ENCODE measurements around the gene TNFRSF6B. TPM values are rescaled to one million over a fixed set of nuclear protein-coding genes. Genes with fewer than 3 reads are reported as not detected.
A peak's percentile ranks its signal among the peaks of the same experiment; 100 is the strongest.
"Not testable (repeated sequence)": the region's sequence is repeated elsewhere in the genome, so short reads cannot be mapped to it uniquely, and the experiment has no call there.

The TNFRSF6B gene, protein sequence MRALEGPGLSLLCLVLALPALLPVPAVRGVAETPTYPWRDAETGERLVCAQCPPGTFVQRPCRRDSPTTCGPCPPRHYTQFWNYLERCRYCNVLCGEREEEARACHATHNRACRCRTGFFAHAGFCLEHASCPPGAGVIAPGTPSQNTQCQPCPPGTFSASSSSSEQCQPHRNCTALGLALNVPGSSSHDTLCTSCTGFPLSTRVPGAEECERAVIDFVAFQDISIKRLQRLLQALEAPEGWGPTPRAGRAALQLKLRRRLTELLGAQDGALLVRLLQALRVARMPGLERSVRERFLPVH
- total RNA-seq (10 to 100 TPM in 1 of 2 donors, 1 to 10 TPM in 1; 1.6 to 19.8 TPM), polyA plus RNA-seq (100 to 1,000 TPM in 1 of 2 donors, 10 to 100 TPM in 1; 45.5 to 195 TPM)
- long read RNA-seq, donor 1, partial matches to known transcripts: 0 of 2 reads
- long read RNA-seq, donor 1, other reads (novel, unspliced or antisense): 0 of 2 reads
- long read RNA-seq, donor 2: 0 reads
- long read RNA-seq, donor 3: 0 reads
- long read RNA-seq, donor 4: 0 reads
- long read RNA-seq, donor 5, partial matches to known transcripts: 0 of 2 reads
- long read RNA-seq, donor 5, other reads (novel, unspliced or antisense): 0 of 2 reads

DNA sequence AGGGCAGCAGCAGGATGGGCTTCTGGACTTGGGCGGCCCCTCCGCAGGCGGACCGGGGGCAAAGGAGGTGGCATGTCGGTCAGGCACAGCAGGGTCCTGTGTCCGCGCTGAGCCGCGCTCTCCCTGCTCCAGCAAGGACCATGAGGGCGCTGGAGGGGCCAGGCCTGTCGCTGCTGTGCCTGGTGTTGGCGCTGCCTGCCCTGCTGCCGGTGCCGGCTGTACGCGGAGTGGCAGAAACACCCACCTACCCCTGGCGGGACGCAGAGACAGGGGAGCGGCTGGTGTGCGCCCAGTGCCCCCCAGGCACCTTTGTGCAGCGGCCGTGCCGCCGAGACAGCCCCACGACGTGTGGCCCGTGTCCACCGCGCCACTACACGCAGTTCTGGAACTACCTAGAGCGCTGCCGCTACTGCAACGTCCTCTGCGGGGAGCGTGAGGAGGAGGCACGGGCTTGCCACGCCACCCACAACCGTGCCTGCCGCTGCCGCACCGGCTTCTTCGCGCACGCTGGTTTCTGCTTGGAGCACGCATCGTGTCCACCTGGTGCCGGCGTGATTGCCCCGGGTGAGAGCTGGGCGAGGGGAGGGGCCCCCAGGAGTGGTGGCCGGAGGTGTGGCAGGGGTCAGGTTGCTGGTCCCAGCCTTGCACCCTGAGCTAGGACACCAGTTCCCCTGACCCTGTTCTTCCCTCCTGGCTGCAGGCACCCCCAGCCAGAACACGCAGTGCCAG is at the start of gene TNFRSF6B:
TNFRSF6B (plus strand) TSS at position 25 of the 729 bp plus-strand sequence; CDS start at position 141, 116 bp downstream.
- DNase-seq (no peak), ATAC-seq (ENCODE audit: insufficient read depth, low FRiP score) (no peak)
- Histone ChIP-seq H3K4me3 (peak within 1 kb of the TSS; percentile 58), H3K36me3 (ENCODE audit: control insufficient read depth in 4 of 4, insufficient read depth in 4 of 4, low read length in 4 of 4) (peaks cover 0 to 32% (median 5%) of the 10 kb centered on the region in 4 donors), H3K9ac (ENCODE audit: insufficient read depth in 1 of 2, low read length in 2 of 2) (no peak within 1 kb of the TSS), H3K27me3 (ENCODE audit: control insufficient read depth in 3 of 3, insufficient read depth in 3 of 3, low read length in 2 of 3) (no peaks in the 10 kb centered on the region), H3K4me1 (ENCODE audit: control insufficient read depth in 5 of 5, insufficient read depth in 5 of 5, low read length in 5 of 5) (peaks cover 0 to 29% (median 0%) of the 10 kb centered on the region in 5 donors), H3K9me3 (ENCODE audit: control insufficient read depth in 4 of 4, insufficient read depth in 3 of 4, low read length in 3 of 4) (no peaks in the 10 kb centered on the region), H3K27ac (ENCODE audit: low read depth in 1 of 2, low read length in 1 of 2) (peak within 1 kb of the TSS; percentile 39 to 77)
- 15% methylated on average over 47 to 52 of the region's 52 CpGs for WGBS, 2 donors
- TF ChIP-seq, protein P1, sequence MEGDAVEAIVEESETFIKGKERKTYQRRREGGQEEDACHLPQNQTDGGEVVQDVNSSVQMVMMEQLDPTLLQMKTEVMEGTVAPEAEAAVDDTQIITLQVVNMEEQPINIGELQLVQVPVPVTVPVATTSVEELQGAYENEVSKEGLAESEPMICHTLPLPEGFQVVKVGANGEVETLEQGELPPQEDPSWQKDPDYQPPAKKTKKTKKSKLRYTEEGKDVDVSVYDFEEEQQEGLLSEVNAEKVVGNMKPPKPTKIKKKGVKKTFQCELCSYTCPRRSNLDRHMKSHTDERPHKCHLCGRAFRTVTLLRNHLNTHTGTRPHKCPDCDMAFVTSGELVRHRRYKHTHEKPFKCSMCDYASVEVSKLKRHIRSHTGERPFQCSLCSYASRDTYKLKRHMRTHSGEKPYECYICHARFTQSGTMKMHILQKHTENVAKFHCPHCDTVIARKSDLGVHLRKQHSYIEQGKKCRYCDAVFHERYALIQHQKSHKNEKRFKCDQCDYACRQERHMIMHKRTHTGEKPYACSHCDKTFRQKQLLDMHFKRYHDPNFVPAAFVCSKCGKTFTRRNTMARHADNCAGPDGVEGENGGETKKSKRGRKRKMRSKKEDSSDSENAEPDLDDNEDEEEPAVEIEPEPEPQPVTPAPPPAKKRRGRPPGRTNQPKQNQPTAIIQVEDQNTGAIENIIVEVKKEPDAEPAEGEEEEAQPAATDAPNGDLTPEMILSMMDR (IDR thresholded peaks at IDR 0.05; ENCODE audit: control extremely low read depth, extremely low read depth): no peak

DNA sequence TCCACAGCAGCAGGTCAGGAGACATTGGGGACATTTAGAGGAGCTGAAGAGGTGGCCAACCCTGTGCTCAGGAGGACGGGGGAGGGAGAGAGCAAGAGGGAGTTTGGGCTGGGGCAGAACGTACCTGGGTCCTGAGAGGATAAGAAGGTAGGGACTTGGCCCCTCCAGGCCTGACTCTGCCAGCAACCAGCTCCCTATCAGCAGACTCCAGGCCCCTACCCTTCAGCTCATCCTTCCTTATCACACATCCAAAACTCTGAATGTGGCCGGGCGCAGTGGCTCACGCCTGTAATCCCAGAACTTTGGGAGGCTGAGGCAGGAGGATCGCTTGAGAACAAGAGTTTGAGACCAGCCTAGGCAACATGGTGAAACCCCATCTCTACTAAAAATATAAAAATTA is 48.3 kb upstream of the TNFRSF6B start:
- ATAC-seq (ENCODE audit: insufficient read depth, low FRiP score): no peak

DNA sequence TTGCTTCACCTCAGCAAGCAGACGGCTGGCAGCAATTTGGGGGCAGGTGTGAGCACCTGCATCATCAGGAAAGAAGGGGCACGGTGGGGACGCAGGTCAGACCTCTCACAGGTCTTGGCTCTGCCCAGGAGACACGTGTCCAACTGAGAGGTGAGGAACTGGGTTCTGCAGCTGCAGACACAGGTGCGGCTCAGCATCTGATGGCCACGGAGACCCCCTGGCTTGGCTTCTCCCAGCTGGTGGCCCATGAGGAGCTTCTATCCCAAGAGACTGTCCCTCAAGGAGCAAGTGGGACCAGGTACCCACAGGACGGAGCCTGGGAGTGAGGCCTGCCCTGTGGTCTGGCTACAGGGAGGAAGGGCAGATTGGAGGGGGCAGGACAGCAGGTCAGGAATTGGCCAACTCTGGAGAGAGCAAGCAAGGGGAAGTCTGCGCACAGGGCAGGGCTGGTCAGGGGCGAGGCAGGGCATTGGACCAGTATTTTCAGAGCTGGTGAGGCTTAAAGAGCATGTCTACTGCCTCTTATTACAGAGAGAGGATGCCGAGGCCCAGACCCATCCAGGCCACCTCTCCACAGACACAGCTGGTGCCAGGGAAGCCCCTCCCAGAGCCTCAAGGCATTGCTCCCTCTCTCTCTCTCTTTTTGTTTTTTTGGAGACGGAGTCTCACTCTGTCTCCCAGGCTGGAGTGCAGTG is 47.4 kb upstream of the TNFRSF6B start:
- H3K4me1 ChIP-seq (ENCODE audit: control insufficient read depth in 5 of 5, insufficient read depth in 5 of 5, low read length in 5 of 5): peaks cover 0 to 19% (median 8%) of the 10 kb centered on the region in 5 donors
- no peaks in the 10 kb centered on the region for H3K27me3 ChIP-seq (ENCODE audit: control insufficient read depth in 3 of 3, insufficient read depth in 3 of 3, low read length in 2 of 3)
- WGBS, 2 donors: 84 to 85% methylated on average over 11 of the region's 11 CpGs
- no peak for DNase-seq
- H3K27ac ChIP-seq (ENCODE audit: low read depth in 1 of 2, low read length in 1 of 2): no peak overlapping the region
- H3K4me3 ChIP-seq: no peak overlapping the region
- TF ChIP-seq, protein P1 (IDR thresholded peaks at IDR 0.05; ENCODE audit: control extremely low read depth, extremely low read depth): no peak
- H3K9ac ChIP-seq (ENCODE audit: insufficient read depth in 1 of 2, low read length in 2 of 2): no peak overlapping the region
- H3K36me3 ChIP-seq (ENCODE audit: control insufficient read depth in 4 of 4, insufficient read depth in 4 of 4, low read length in 4 of 4): no peaks in the 10 kb centered on the region
- ATAC-seq (ENCODE audit: insufficient read depth, low FRiP score): no peak
- H3K9me3 ChIP-seq (ENCODE audit: control insufficient read depth in 4 of 4, insufficient read depth in 3 of 4, low read length in 3 of 4): no peaks in the 10 kb centered on the region

More for the DNA sequence above, 48.3 kb upstream of the TNFRSF6B start:
- no peak overlapping the region for H3K9ac ChIP-seq (ENCODE audit: insufficient read depth in 1 of 2, low read length in 2 of 2)
- H3K27me3 ChIP-seq (ENCODE audit: control insufficient read depth in 3 of 3, insufficient read depth in 3 of 3, low read length in 2 of 3): no peaks in the 10 kb centered on the region
- H3K4me1 ChIP-seq (ENCODE audit: control insufficient read depth in 5 of 5, insufficient read depth in 5 of 5, low read length in 5 of 5): peaks cover 0 to 13% (median 5%) of the 10 kb centered on the region in 5 donors
- no peaks in the 10 kb centered on the region for H3K9me3 ChIP-seq (ENCODE audit: control insufficient read depth in 4 of 4, insufficient read depth in 3 of 4, low read length in 3 of 4)
- TF ChIP-seq, protein P1 (IDR thresholded peaks at IDR 0.05; ENCODE audit: control extremely low read depth, extremely low read depth): no peak
- DNase-seq: no peak
- no peak overlapping the region for H3K27ac ChIP-seq (ENCODE audit: low read depth in 1 of 2, low read length in 1 of 2)
- 91 to 94% methylated on average over 6 of the region's 6 CpGs for WGBS, 2 donors
- peaks cover 0 to 4% (median 0%) of the 10 kb centered on the region in 4 donors for H3K36me3 ChIP-seq (ENCODE audit: control insufficient read depth in 4 of 4, insufficient read depth in 4 of 4, low read length in 4 of 4)
- no peak overlapping the region for H3K4me3 ChIP-seq

DNA sequence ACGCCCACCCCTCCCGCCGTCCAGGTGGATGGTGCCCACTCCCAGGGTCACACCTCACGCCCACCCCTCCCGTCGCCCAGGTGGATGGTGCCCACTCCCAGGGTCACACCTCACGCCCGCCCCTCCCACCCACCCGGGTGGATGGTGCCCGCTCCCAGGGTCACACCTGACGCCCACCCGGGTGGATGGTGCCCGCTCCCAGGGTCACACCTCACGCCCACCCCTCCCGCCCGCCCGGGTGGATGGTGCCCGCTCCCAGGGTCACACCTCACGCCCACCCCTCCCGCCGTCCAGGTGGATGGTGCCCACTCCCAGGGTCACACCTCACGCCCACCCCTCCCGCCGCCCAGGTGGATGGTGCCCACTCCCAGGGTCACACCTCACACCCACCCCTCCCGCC is 46.0 kb upstream of the TNFRSF6B start:
- H3K9ac ChIP-seq (ENCODE audit: insufficient read depth in 1 of 2, low read length in 2 of 2); H3K27me3 ChIP-seq (ENCODE audit: control insufficient read depth in 3 of 3, insufficient read depth in 3 of 3, low read length in 2 of 3); DNase-seq; H3K27ac ChIP-seq (ENCODE audit: low read depth in 1 of 2, low read length in 1 of 2); ATAC-seq (ENCODE audit: insufficient read depth, low FRiP score); H3K9me3 ChIP-seq (ENCODE audit: control insufficient read depth in 4 of 4, insufficient read depth in 3 of 4, low read length in 3 of 4); H3K36me3 ChIP-seq (ENCODE audit: control insufficient read depth in 4 of 4, insufficient read depth in 4 of 4, low read length in 4 of 4); H3K4me3 ChIP-seq: not testable (repeated sequence)
- 96 to 100% methylated on average over 21 to 25 of the region's 25 CpGs for WGBS, 2 donors
- peaks cover 0 to 24% (median 8%) of the 10 kb centered on the region in 5 donors for H3K4me1 ChIP-seq (ENCODE audit: control insufficient read depth in 5 of 5, insufficient read depth in 5 of 5, low read length in 5 of 5)
